Measurements from ENCODE around the gene IRF1.
"Not testable (repeated sequence)": the region's sequence is repeated elsewhere in the genome, so short reads cannot be mapped to it uniquely, and the experiment has no call there.

The IRF1 gene

GRCh38 chr5:132486318-132487094 is 4.1 kb downstream of the IRF1 start:
- DNase-seq (ENCODE audit: low read depth), result no peak

DNA sequence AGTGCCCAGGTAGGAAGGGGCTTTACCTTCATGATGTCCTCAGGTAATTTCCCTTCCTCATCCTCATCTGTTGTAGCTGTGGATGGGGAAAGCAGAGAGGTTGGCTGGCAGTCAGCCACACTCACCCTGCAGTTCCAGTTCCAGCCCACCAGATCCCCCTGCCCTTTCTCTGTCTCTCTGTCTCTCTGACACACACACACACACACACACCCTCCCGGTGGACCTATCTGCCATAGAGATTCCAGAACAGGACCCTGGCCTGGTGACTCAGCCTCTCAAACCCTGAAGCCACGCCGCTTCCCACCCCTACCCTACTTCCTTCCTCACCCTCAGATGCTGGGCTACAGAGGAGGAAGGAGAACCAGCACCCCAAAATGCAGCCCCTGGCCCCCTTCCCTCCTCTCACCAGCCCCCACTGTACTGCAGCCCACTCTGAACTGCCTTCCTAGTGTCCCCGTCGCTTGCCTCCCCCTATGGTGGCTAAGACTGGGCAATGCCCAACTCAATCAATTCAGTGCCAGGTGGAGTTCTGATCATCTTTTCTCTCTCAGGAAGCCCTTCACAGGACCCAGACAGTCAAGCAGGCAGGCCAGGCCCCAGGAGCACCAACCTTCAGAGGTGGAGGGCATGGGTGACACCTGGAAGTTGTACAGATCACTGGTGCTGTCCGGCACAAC is 4.8 kb downstream of the IRF1 start:
- no peak for DNase-seq (ENCODE audit: low read depth)

DNA sequence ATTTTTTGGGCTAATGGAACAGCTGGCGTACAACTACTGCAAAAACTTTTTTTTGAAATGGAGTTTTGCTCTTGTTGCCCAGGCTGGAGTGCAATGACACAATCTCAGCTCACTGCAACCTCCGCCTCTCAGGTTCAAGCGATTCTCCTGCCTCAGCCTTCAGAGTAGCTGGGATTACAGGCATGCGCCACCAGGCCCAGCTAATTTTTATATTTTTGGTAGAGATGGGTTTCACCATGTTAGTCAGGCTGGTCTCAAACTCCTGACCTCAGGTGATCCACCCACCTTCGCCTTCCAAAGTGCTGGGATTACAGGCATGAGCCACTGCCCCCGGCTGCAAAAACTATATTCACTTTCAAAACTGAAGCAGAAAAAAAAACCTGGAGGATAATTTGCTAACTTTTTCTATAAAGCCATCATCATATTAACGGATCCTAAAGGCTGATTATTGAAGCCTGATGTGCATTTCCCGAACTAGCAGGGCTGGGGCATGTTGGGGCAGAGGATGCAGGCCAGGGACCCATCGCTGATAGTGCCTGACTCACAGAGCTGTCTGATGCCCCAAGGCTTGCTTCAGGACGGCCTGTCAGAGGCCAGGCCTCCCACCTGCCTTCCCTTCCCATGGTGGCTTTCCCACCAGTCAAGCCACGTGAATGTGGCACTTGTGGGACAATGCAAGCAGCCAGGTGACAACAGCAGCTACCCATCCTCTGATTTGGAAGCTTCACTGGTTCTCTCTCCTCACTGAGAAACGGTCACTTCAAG is 5.5 kb downstream of the IRF1 start:
- DNase-seq (ENCODE audit: low read depth), result not testable (repeated sequence)

- no peak for DNase-seq (ENCODE audit: low read depth)
Measured at GRCh38 chr5:132484391-132484725, 6.2 kb downstream of the IRF1 start.

DNA sequence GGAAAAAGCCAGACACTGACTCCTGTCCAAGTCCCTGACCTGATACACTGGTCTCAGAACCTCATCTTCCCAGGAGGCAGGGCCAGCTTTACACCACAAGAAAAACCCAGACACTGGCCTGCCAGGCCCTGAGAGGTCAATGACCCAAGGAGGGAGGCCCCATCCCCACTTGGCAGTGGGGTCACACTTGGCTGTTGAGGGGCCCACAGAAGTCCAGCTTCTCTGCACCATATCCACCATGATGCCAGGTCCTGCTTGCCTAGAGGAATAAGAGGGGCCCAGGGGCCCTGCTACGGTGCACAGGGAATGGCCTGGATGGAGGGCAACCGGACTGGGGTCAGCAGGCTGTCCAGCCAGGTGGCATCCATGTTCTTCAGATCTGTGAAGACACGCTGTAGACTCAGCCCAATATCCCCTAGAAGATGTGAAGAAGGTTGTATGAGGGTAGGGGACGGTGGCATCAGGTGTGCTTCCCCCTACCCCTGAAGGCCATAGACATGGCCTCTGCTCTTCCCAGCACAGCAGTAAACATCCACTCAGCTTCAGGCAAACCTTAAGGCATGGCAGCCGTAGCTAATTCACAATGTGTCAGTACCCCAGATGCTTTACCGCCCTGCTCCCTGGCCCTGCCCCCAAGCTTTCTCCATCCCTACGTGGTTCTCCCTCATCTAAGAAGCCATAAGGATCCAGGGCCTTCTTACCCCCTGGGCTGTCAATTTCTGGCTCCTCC is 6.7 kb downstream of the IRF1 start:
- DNase-seq (ENCODE audit: low read depth), result no peak

GRCh38 chr5:132483101-132483500 is 7.5 kb downstream of the IRF1 start:
- DNase-seq (ENCODE audit: low read depth), result no peak

DNA sequence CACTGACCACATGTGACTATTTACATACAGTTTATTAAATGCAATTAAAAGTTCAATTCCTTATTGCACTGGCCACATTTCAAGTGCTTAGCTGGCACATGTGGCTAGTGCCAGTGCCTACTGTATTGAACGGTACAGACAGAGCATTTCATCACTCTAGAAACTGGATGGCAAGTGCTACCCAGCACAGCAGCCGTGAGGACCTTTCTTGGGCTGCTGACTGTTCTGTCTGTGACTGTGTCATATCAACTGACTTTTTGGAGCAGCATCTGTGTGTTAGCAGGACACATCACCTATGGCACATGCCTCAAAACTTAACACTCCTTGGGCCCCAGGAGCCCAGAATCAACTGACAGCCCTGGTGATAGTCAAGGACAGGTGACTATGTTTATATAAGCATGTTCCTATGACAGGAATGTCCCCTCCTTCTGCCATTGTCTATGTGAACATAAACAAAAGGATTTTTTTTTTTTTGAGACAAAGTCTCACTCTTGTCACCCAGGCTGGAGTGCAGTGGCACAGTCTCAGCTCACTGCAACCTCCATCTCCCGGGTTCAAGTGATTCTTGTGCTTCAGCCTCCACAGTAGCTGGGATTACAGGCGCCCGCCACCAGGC is 8.9 kb downstream of the IRF1 start:
- DNase-seq (ENCODE audit: low read depth), result no peak

DNA sequence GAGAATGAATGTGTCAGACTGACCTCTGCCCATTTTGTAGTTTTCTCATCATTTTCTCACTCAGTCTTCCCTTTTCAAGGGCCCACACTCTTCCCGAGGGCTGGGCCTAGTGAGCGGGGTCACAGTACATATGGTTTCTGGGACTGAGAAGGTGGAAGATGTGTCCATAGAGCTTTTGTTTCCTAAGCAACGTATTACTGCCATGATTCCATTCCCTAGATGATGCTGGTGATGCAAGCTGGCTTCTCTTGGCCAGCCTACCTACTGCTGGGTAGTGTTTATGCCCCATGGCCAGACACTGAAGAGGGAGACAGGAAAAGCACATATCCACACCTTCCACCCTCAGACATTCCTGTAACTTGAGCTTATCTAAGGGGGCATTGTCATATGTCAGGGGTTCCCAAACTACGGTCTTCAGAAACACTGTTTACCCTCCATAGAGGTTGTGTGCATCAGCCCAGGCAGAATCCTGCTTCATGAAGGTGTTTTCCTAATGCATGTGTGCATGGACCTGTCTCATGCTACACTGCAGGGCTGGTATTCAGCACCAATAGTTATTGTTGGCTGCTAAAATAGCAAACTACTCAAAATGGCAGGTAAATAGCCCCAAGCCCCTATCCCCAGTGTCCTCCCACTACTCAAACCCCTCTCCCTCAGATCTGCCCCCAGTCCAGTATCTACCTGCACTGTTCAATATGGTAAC is 9.5 kb downstream of the IRF1 start:
- no peak for DNase-seq (ENCODE audit: low read depth)

GRCh38 chr5:132480546-132480892 is 10.1 kb downstream of the IRF1 start:
- DNase-seq (ENCODE audit: low read depth), result no peak

GRCh38 chr5:132480042-132480441 is 10.5 kb downstream of the IRF1 start:
- no peak for DNase-seq (ENCODE audit: low read depth)

GRCh38 chr5:132479111-132479951 is 11.2 kb downstream of the IRF1 start:
- DNase-seq (ENCODE audit: low read depth), result no peak

- DNase-seq (ENCODE audit: low read depth), result no peak
Measured at GRCh38 chr5:132478366-132478871, 12.2 kb downstream of the IRF1 start.

GRCh38 chr5:132477784-132478365 is 12.7 kb downstream of the IRF1 start:
- no peak for DNase-seq (ENCODE audit: low read depth)

DNA sequence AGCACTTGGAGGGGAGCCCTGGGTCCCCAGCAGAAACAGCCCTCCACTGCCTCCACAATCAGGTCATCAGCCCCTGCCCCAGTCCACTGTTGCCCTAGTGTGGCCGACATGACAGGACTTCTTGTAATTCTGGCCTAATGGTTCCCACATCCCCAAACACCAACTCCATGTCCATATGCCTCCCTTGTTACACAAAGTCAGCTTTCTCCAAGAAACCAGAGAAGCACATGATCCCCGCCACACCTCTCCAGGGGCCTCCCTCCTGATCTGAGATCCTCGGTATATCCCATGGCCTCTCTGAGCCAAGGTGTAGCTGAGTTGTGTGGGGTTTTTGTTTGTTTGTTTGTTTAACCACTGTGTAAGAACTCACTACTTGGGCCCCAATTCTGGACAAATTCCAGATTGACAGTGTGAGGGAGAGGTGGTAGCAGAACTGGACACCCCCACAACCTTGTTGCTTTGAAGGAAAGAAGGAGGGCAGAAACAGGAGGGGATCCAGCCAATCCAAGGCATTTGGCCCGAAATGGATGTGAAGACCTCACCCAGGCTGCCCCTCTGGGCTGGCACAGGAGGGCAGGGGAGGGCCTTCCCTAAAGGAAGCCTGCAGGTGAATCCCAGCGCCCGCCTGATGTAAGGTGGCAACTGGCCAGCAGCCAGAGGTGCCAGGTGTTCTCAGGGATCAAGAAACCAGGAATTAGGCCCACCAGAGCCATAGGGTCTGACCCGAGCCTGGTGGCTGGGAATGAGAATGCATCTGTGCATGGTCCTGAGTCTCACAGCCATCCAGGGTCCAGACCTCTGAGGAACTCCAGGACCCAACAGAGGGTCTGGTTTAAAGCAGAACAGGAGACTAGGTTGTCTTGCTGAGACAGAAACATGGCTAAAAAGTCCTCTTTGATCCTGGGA is 13.4 kb downstream of the IRF1 start:
- no peak for DNase-seq (ENCODE audit: low read depth)

DNA sequence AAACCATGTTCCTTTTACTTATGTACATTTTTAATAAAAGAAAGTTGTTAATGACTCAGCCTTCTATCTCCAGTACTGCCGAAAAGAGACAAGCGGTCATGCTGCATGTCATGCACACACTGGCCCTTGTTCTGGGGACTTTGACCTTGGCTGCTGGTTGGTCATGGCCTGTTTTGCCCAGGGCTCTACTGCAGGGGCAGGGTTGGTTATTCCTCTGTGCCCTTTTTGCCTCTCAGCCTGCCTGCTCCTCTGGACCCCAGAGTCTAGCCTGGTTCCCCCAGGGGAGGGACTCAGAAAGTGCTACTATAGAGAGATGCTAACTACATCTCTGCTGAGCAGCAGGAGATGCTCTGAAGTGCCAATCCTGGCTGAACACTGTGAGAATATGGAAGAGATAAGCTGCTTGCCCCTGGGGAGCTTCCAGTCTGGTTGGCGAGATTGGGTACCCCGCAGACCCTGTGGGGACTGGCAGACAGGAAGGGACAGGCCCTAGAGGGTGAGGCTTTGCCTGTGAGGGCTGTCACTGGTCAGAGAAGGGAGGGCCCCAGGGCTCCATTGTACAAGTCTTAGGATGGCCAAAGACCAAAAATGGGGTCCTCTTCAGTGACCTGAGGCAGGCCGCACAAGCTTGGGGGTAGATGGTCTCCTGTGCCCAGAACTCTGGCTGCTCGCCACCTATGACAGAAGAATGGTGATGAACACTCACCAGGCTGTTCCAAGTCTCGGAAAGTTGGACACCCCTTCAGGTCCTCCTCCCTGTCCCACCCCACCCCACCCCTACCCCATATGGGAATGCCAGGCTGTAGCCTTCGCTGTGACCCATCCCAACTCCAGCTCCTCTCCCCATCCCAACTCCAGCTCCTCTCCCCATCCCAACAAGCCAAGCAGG is 14.3 kb downstream of the IRF1 start:
- no peak for DNase-seq (ENCODE audit: low read depth)

DNA sequence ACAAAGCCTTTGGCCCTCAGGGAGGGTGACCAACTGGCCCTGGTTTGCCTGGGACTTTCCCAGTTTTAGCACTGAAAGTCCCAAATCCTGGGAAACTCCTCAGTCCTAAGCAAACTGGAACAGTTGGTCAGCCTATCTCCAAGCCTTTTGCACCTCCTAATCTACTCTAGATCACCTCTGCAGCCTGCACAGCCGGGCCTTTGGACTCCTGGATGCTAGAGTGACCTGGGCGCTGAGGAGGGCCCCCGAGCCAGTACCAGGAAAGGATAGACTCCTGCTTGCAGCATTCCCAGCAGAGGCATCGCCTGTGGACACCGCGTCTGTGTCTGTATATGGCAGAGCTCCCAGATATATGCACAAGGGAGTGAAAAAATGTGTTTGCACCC is 15.1 kb downstream of the IRF1 start:
- no peak for DNase-seq (ENCODE audit: low read depth)

DNA sequence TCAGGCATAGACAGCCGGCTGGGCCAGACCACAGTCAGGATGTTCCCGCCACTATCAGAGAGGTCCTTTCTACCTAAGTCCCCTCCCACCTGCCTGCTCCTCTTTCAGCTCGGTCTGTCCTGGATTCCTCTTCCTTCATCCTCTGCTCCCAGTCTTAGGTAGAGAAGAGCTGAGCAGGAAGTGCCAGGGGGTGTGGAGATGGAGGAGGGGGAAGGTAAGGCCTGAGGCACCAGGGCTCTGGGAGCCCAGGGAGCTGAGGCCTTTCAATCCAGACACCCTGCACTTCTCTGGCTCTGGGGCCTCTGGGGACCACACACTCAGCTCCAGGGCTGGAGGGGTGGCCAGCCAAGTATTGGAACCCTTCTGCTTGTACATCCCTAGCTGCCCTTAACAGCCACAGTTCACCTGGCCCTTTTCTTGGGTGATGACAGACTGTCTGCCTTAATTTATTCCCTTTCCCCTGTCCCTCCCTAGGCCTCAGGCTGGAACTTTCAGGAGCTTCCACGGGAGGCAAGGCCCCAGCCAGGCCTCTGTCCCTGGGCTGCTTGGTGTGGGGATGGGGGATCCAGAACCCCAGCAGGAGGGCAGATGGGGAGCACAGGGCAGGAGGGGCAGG is 15.6 kb downstream of the IRF1 start:
- DNase-seq (ENCODE audit: low read depth), result no peak
